Measurements from ENCODE around the gene IFNA7. TPM values are rescaled to one million over a fixed set of nuclear protein-coding genes. Genes with fewer than 3 reads are reported as not detected.
"Not testable (repeated sequence)": the region's sequence is repeated elsewhere in the genome, so short reads cannot be mapped to it uniquely, and the experiment has no call there.

Gene IFNA7
- polyA plus RNA-seq, 2 of the 4 experiments (the other 2 are of a cell fraction): not detected

DNA sequence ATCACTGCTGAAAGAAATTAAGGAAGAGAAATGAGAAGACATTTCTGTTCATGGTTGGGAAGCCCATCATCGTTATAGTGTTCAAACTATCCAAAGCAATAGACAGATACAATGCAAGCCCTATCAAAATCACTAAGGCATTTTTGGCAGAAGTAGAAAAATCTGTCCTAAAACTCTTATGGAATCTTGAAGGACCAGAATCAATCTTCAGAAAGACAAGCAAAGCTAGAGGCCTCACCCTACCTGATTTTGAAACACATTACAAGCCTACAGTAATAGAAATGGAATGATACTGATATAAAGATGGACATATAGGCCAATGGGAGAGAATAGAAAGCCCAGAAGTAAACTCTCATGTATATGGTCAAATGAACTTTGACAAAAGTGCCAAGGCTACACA is 30.7 kb downstream of the IFNA7 start:
- FAIRE-seq: no peak
- TF ChIP-seq CTCF (IDR thresholded peaks at IDR 0.05) (no peak), MAX (IDR thresholded peaks at IDR 0.05) (no peak), ESRRA (IDR thresholded peaks at IDR 0.05; ENCODE audit: borderline replicate concordance, low read length) (no peak), FOXS1 (CRISPR knock-in tag; IDR thresholded peaks at IDR 0.05) (no peak), FOSL2 (IDR thresholded peaks at IDR 0.05) (no peak), FOSL2 (CRISPR knock-in tag; IDR thresholded peaks at IDR 0.05) (no peak), ZNF302 (CRISPR knock-in tag; IDR thresholded peaks at IDR 0.05) (no peak), CBX8 (IDR thresholded peaks at IDR 0.05) (no peak), MAZ (IDR thresholded peaks at IDR 0.05; ENCODE audit: borderline replicate concordance, low read depth, low read length) (no peak), MYC (IDR thresholded peaks at IDR 0.05; ENCODE audit: borderline replicate concordance, low read length) (no peak), POLR2AphosphoS2 (conservative IDR thresholded peaks at IDR 0.05; ENCODE audit: low read length) (no peak), RFX5 (IDR thresholded peaks at IDR 0.05) (no peak), CBX2 (IDR thresholded peaks at IDR 0.05; ENCODE audit: borderline replicate concordance, low read depth) (no peak), PBX3 (IDR thresholded peaks at IDR 0.05) (no peak), POLR2A (IDR thresholded peaks at IDR 0.05; ENCODE audit: low read length) (no peak), CHD2 (IDR thresholded peaks at IDR 0.05; ENCODE audit: low read length, partially characterized antibody) (no peak), HOXB13 (CRISPR knock-in tag; IDR thresholded peaks at IDR 0.05; ENCODE audit: low read depth) (no peak), CHD4 (IDR thresholded peaks at IDR 0.05; ENCODE audit: borderline replicate concordance) (no peak), GATA3 (IDR thresholded peaks at IDR 0.05; ENCODE audit: borderline replicate concordance) (no peak), TFCP2L1 (CRISPR knock-in tag; IDR thresholded peaks at IDR 0.05) (no peak)
- ATAC-seq: no peak
- no peak for DNase-seq (ENCODE audit: low read depth in 1 of 2, low spot score in 1 of 2)
- H3K27ac ChIP-seq: no peak overlapping the region
- H3K4me2 ChIP-seq: no peak overlapping the region
- no peaks in the 10 kb centered on the region for H3K9me3 ChIP-seq
- POLR2A ChIA-PET: no interaction called here
- CTCF ChIA-PET: no interaction called here
- no peak overlapping the region for H3K4me3 ChIP-seq
- no peaks in the 10 kb centered on the region for H3K4me1 ChIP-seq
- 0% methylated on average over 1 of the region's 1 CpG for WGBS (ENCODE audit: missing lambda C conversion rate)

DNA sequence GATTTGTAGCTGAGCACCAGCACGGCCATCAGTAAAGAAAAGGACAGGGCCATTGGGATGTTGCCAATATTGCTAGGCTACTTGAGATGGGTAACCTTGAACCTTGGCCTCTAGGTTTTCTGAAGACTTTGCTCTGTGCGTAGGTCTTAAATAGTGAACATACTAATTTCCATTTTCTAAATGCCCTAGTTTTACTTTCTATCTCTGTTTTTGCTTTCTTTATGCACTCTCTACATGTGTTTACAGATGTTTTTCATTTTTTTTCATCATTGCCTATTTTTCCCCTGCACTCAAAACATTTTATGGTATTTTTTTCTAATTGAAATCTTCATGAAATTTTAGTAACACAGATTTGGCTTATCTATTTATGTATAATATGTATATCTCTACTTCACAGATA is 35.4 kb downstream of the IFNA7 start, which contains the start of gene IFNA21:
Gene IFNA21 (minus strand): TSS at position 101 of the 400 bp plus-strand sequence. CDS start 48 bp downstream, at position 53.
- ATAC-seq; DNase-seq (ENCODE audit: low read depth in 1 of 2, low spot score in 1 of 2); H3K4me3 ChIP-seq; POLR2A ChIA-PET; H3K9me3 ChIP-seq; H3K4me2 ChIP-seq; H3K27ac ChIP-seq; FAIRE-seq; H3K4me1 ChIP-seq; CTCF ChIA-PET: not testable (repeated sequence)
- 41% methylated on average over 2 of the region's 2 CpGs for WGBS (ENCODE audit: missing lambda C conversion rate)

DNA sequence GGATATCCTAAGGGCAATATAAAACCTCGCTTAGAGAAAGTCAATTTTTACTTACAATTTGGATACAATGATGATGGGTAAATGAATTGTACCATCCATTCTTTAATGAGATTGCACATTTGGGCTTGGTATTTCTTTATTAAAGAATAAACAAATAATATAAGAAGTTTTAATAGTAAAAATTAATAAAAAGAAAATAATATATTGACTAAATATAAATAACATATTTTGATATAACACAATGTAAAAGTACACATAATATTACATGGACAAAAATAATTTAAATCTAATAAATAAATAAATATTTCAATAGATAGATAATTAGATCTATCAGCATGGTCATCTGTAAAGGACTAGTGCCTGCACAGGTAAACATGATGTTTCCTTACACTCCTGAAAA is 36.5 kb downstream of the IFNA7 start:
- H3K9me3 ChIP-seq: no peaks in the 10 kb centered on the region
- TF ChIP-seq MAFK (IDR thresholded peaks at IDR 0.05; ENCODE audit: partially characterized antibody): no peak
- no peak for TF ChIP-seq GATA3 (IDR thresholded peaks at IDR 0.05; ENCODE audit: borderline replicate concordance)
- no peak for TF ChIP-seq ESRRA (IDR thresholded peaks at IDR 0.05; ENCODE audit: borderline replicate concordance, low read length)
- TF ChIP-seq HDAC2 (IDR thresholded peaks at IDR 0.05): no peak
- TF ChIP-seq ZSCAN20 (CRISPR knock-in tag; IDR thresholded peaks at IDR 0.05): no peak
- TF ChIP-seq FOSB (CRISPR knock-in tag; IDR thresholded peaks at IDR 0.05): no peak
- TF ChIP-seq HOXB13 (CRISPR knock-in tag; IDR thresholded peaks at IDR 0.05; ENCODE audit: low read depth): no peak
- TF ChIP-seq CBX8 (IDR thresholded peaks at IDR 0.05): no peak
- no peak for TF ChIP-seq NR3C1 (IDR thresholded peaks at IDR 0.05)
- no peak for TF ChIP-seq E2F6 (IDR thresholded peaks at IDR 0.05; ENCODE audit: borderline replicate concordance, low read depth)
- no peak for TF ChIP-seq HOXB5 (CRISPR knock-in tag; IDR thresholded peaks at IDR 0.05)
- no peak for TF ChIP-seq BHLHE40 (IDR thresholded peaks at IDR 0.05; ENCODE audit: low read depth, low read length)
- TF ChIP-seq RAD21 (conservative IDR thresholded peaks at IDR 0.05 in 1 of 2, IDR thresholded peaks at IDR 0.05 in 1 of 2): no peak
- no peak overlapping the region for H3K27ac ChIP-seq
- CTCF ChIA-PET: no interaction called here
- FAIRE-seq (no peak), ATAC-seq (no peak), DNase-seq (ENCODE audit: low read depth in 1 of 2, low spot score in 1 of 2) (no peak)
- H3K4me3 ChIP-seq: no peak overlapping the region
- no peaks in the 10 kb centered on the region for H3K4me1 ChIP-seq
- no peak overlapping the region for H3K4me2 ChIP-seq
- WGBS (ENCODE audit: missing lambda C conversion rate): 17% methylated on average over 1 of the region's 1 CpG
- POLR2A ChIA-PET: no interaction called here
